Lung (tissue), 12 donors: ENCODE data around the gene RAP1GAP2. TPM values are rescaled to one million over a fixed set of nuclear protein-coding genes. Genes with fewer than 3 reads are reported as not detected.
A peak's percentile ranks its signal among the peaks of the same experiment; 100 is the strongest.

ENCODE experiments used
- ATAC-seq: fragments of 200-7000 bp; cut with Tn5 transposase; one replicate; pipeline ENCODE4 v1.9.1; 2020; ENCODE audit warnings: moderate number of reproducible peaks; ENCODE audit not compliant: insufficient read depth, low FRiP score
- DNase-seq, 3 donors: peaks; one replicate each; pipeline ENCODE4 v3.0.0-alpha.2; 2013 to 2017
- H3K27ac ChIP-seq, 2 donors: one replicate each; pipeline ENCODE4 v1.5.1; 2013; ENCODE audit warnings: mild to moderate bottlenecking in 2 of 2, moderate library complexity in 2 of 2, control low read depth in 1 of 2, inconsistent platforms in 1 of 2, low read depth in 1 of 2, low read length in 1 of 2
- H3K27me3 ChIP-seq, 3 donors: one replicate each; pipeline ENCODE4 v1.5.1; 2013; ENCODE audit warnings: low read length in 2 of 3; ENCODE audit not compliant: control insufficient read depth in 3 of 3, insufficient read depth in 3 of 3
- H3K36me3 ChIP-seq, 4 donors: one replicate each; pipeline ENCODE4 v1.5.1; 2013; ENCODE audit warnings: low read length in 4 of 4, mild to moderate bottlenecking in 1 of 4, moderate library complexity in 1 of 4; ENCODE audit not compliant: control insufficient read depth in 4 of 4, insufficient read depth in 4 of 4
- H3K4me1 ChIP-seq, 5 donors: one replicate each; pipeline ENCODE4 v1.5.1; 2013; ENCODE audit warnings: low read length in 5 of 5, mild to moderate bottlenecking in 2 of 5, moderate library complexity in 1 of 5; ENCODE audit not compliant: control insufficient read depth in 5 of 5, insufficient read depth in 5 of 5
- H3K4me3 ChIP-seq: one replicate; pipeline ENCODE4 v1.5.1; 2013; ENCODE audit warnings: mild to moderate bottlenecking, control low read depth, moderate library complexity
- H3K9ac ChIP-seq, 2 donors: one replicate each; pipeline ENCODE4 v1.5.1; 2013; ENCODE audit warnings: low read length in 2 of 2, control low read depth in 1 of 2; ENCODE audit not compliant: insufficient read depth in 1 of 2
- H3K9me3 ChIP-seq, 4 donors: one replicate each; pipeline ENCODE4 v1.5.1; 2013; ENCODE audit warnings: low read length in 3 of 4, mild to moderate bottlenecking in 1 of 4, moderate library complexity in 1 of 4; ENCODE audit not compliant: control insufficient read depth in 4 of 4, insufficient read depth in 3 of 4
- CTCF ChIP-seq: IDR thresholded peaks from 2 replicates; pipeline ENCODE4 v1.5.1; 2012; ENCODE audit warnings: mild to moderate bottlenecking; ENCODE audit errors: control extremely low read depth, extremely low read depth
- WGBS, 2 donors: extraction: QIAGEN DNeasy Blood & Tissue Kit; methylation state at CpG; one replicate each; pipeline ENCODE4 v1.1.7; 2013; 5-methylcytosine and 5-hydroxymethylcytosine counted together
- polyA plus RNA-seq, 2 donors: library from polyadenylated mRNA; stranded (reverse); fragments of 200-250 nt; gene quantifications; one replicate each; pipeline ENCODE4 v1.2.1, GENCODE V29; 2013
- total RNA-seq, 2 donors: library from RNA; depleted of rRNA in 1 of 2; stranded (reverse); fragments of >200 nt in 1 of 2; gene quantifications; one replicate each; pipeline ENCODE4 v1.2.1, GENCODE V29; 2014 to 2021
- donor health status: control.
- donor health status: control.
- donor health status: Bipolar disorder and iron deficiency.
- donor health status: healthy.
- donor health status: DM: yes; HTN: yes; CAD: no.

The RAP1GAP2 gene
- total and polyA plus RNA-seq, 4 donors, result 5.3 to 16.7 (median 6.0) TPM

- Histone ChIP-seq H3K27me3 (no peaks in the 10 kb centered on the region), H3K27ac (no peak overlapping the region), H3K4me3 (no peak overlapping the region), H3K36me3 (no peaks in the 10 kb centered on the region), H3K4me1 (peaks cover 0 to 2% (median 0%) of the 10 kb centered on the region in 5 donors), H3K9me3 (no peaks in the 10 kb centered on the region), H3K9ac (no peak overlapping the region)
- peak in 2 of 3 donors; percentile 18 to 42 for DNase-seq
- TF ChIP-seq CTCF, result no peak
- 49 to 56% methylated on average over 8 of the region's 8 CpGs for WGBS, 2 donors
- ATAC-seq, result peak; percentile 40
Measured at GRCh38 chr17:2954898-2955445, 158.7 kb downstream of the RAP1GAP2 start.

GRCh38 chr17:2955931-2956582 is 159.8 kb downstream of the RAP1GAP2 start:
- Histone ChIP-seq H3K4me1 (peaks cover 0 to 8% (median 0%) of the 10 kb centered on the region in 5 donors), H3K27ac (no peak overlapping the region), H3K4me3 (no peak overlapping the region), H3K9me3 (no peaks in the 10 kb centered on the region), H3K27me3 (no peaks in the 10 kb centered on the region), H3K36me3 (no peaks in the 10 kb centered on the region), H3K9ac (no peak overlapping the region)
- DNase-seq, result no peak
- no peak for ATAC-seq
- WGBS, 2 donors, result 91 to 94% methylated on average over 17 of the region's 17 CpGs
- TF ChIP-seq CTCF, result no peak

- Histone ChIP-seq H3K4me3 (no peak overlapping the region), H3K9me3 (no peaks in the 10 kb centered on the region), H3K27me3 (no peaks in the 10 kb centered on the region), H3K9ac (no peak overlapping the region), H3K4me1 (peaks cover 0 to 8% (median 0%) of the 10 kb centered on the region in 5 donors), H3K27ac (no peak overlapping the region), H3K36me3 (no peaks in the 10 kb centered on the region)
- DNase-seq, result no peak
- no peak for ATAC-seq
- no peak for TF ChIP-seq CTCF
- WGBS, 2 donors, result 90 to 94% methylated on average over 12 of the region's 12 CpGs
Measured at GRCh38 chr17:2957631-2958286, 161.5 kb downstream of the RAP1GAP2 start.
